K562 (cell line): ENCODE results near the gene SETD7. TPM values are rescaled to one million over a fixed set of nuclear protein-coding genes. Genes with fewer than 3 reads are reported as not detected.

ENCODE experiments used
- ATAC-seq: fragments of 200-7000 bp; cut with Tn5 transposase; 3 replicates; pipeline ENCODE4 v1.9.1; 2020; ENCODE audit warnings: moderate library complexity
- BruUV-seq: library from RNA; stranded (reverse); fragments of 400-500 nt; replicated peaks from 2 replicates; lab custom pipeline; 2021; lab: Mats Ljungman, UMichigan
- CTCF ChIA-PET: fragments of 300-600 bp; formaldehyde crosslinking; extraction: SDS; loops from one replicate; lab custom pipeline; 2021; ENCODE audit warnings: low intra/inter-chr PET ratio; lab: Yijun Ruan, JAX
- POLR2A ChIA-PET: fragments of 300-600, 350-650 bp; sonication (Branson Sonifier 250); formaldehyde crosslinking; extraction: SDS; loops from one replicate; lab custom pipeline; 2021; ENCODE audit warnings: antibody characterized with exemption, inconsistent platforms; lab: Yijun Ruan, JAX
- DNase-seq, 4 experiments: peaks; one replicate each; pipeline versions ENCODE4 v3.0.0 to v3.0.0-alpha.2; 2011 to 2018; ENCODE audit warnings: low spot score in 3 of 4, mixed read lengths in 3 of 4; ENCODE audit errors: extremely low read depth in 1 of 4
- FAIRE-seq: peaks from 2 replicates; lab custom pipeline; 2011; peaks lifted over from hg19 to GRCh38; lab: Jason Lieb, UNC
- H2AFZ ChIP-seq: 2 replicates; pipeline ENCODE4 v1.6.0; 2011; ENCODE audit warnings: low read depth, low read length, control low read depth, inconsistent platforms
- H3K27ac ChIP-seq: fragments of 200-600 bp; 3 replicates; pipeline ENCODE4 v1.8.0; 2011; ENCODE audit warnings: low read depth, mild to moderate bottlenecking, control low read depth, inconsistent platforms, low read length, moderate library complexity, mixed read lengths; ENCODE audit errors: extremely low read depth
- H3K27me3 ChIP-seq, 2 experiments: fragments of 300-600 bp in 1 of 2; 2 replicates in 1 of 2; 3 replicates in 1 of 2; pipeline versions ENCODE4 v1.6.0 to v1.8.0; 2011; ENCODE audit warnings: inconsistent platforms in 2 of 2, low read length in 2 of 2, mild to moderate bottlenecking in 1 of 2, mixed read lengths in 1 of 2, moderate library complexity in 1 of 2; ENCODE audit not compliant: control insufficient read depth in 2 of 2, insufficient read depth in 2 of 2
- H3K36me3 ChIP-seq: fragments of 300-600 bp; 3 replicates; pipeline ENCODE4 v1.8.0; 2011; ENCODE audit warnings: mild to moderate bottlenecking, low read length, inconsistent platforms; ENCODE audit not compliant: control insufficient read depth, insufficient read depth
- H3K4me1 ChIP-seq, 2 experiments: fragments of 200-600 bp in 1 of 2; replicated peaks in 1 of 2; 2 replicates in 1 of 2; 3 replicates in 1 of 2; pipeline versions ENCODE4 v1.5.1 to v1.8.0; 2011; ENCODE audit warnings: inconsistent platforms in 2 of 2, low read length in 2 of 2, mild to moderate bottlenecking in 1 of 2, mixed read lengths in 1 of 2, moderate library complexity in 1 of 2; ENCODE audit not compliant: control insufficient read depth in 2 of 2, insufficient read depth in 2 of 2
- H3K4me2 ChIP-seq: 2 replicates; pipeline ENCODE4 v1.6.1; 2011; ENCODE audit warnings: low read length, control low read depth, inconsistent platforms, mixed read lengths; ENCODE audit not compliant: insufficient read depth
- H3K4me3 ChIP-seq: fragments of 200-600 bp; sonication (generic), shearing (Covaris generic); 2 replicates; pipeline ENCODE4 v1.5.1; 2016; ENCODE audit warnings: control low read depth, inconsistent platforms
- H3K79me2 ChIP-seq: fragments of 200-600 bp; 3 replicates; pipeline ENCODE4 v1.8.0; 2011; ENCODE audit warnings: low read length, inconsistent platforms; ENCODE audit not compliant: control insufficient read depth, insufficient read depth
- H3K9ac ChIP-seq, 2 experiments: 2 replicates each; pipeline versions ENCODE4 v1.6.0 to v1.6.1; 2011; ENCODE audit warnings: low read depth in 2 of 2, low read length in 2 of 2, control low read depth in 1 of 2, inconsistent platforms in 1 of 2, mild to moderate bottlenecking in 1 of 2, mixed read lengths in 1 of 2; ENCODE audit not compliant: insufficient read depth in 1 of 2
- H3K9me1 ChIP-seq: one replicate; pipeline ENCODE4 v1.6.0; 2011; ENCODE audit warnings: inconsistent platforms, mild to moderate bottlenecking, low read length, moderate library complexity; ENCODE audit not compliant: control insufficient read depth, insufficient read depth
- H3K9me3 ChIP-seq: replicated peaks from 2 replicates; pipeline ENCODE4 v1.5.1; 2011; ENCODE audit warnings: low read depth, low read length, inconsistent platforms; ENCODE audit not compliant: control insufficient read depth, insufficient read depth
- H4K20me1 ChIP-seq: replicated peaks from 2 replicates; pipeline ENCODE4 v1.6.1; 2011; ENCODE audit warnings: low read length, inconsistent platforms, mixed read lengths; ENCODE audit not compliant: control insufficient read depth, insufficient read depth
- KLF13 ChIP-seq: fragments of 450-650 bp; IDR thresholded peaks from 2 replicates; pipeline ENCODE4 v1.6.1; 2016; ENCODE audit warnings: missing genetic modification characterization, low read depth, mild to moderate bottlenecking, missing compliant biosample characterization, moderate library complexity, borderline replicate concordance
- L3MBTL2 ChIP-seq: fragments of 450-650 bp; IDR thresholded peaks from 2 replicates; pipeline ENCODE4 v1.6.1; 2016; ENCODE audit warnings: mild to moderate bottlenecking, moderate library complexity
- TOE1 ChIP-seq, 2 experiments: fragments of 450-650 bp in 1 of 2; sonication (generic) in 1 of 2; formaldehyde crosslinking in 1 of 2; IDR thresholded peaks; 2 replicates each; pipeline versions ENCODE4 v1.7.1 to v1.8.0; 2016 to 2022; ENCODE audit warnings: borderline replicate concordance in 2 of 2, mild to moderate bottlenecking in 2 of 2, antibody characterized with exemption in 1 of 2, inconsistent platforms in 1 of 2, low read depth in 1 of 2, missing genetic modification reagents in 1 of 2, moderate library complexity in 1 of 2
- ZNF551 ChIP-seq: fragments of 250-450 bp; sonication (Bioruptor Pico); IDR thresholded peaks from 2 replicates; pipeline ENCODE4 v1.5.0; 2021; ENCODE audit warnings: mild to moderate bottlenecking, moderate library complexity
- WGBS: fragments of 100-300 bp; shearing (Covaris generic); methylation state at CpG from one replicate; pipeline ENCODE4 v1.1.6; 2016; ENCODE audit warnings: low coverage, mixed read lengths; ENCODE audit not compliant: insufficient coverage; ENCODE audit errors: missing lambda C conversion rate; 5-methylcytosine and 5-hydroxymethylcytosine counted together
- in situ Hi-C: fragments of 300-500 bp; cut with MboI; formaldehyde crosslinking; loops from 4 replicates; pipeline ENCODE4 v1.15.0; 2018; ENCODE audit warnings: inconsistent platforms, mixed read lengths
- intact Hi-C: fragments of 100-400 bp; cut with micrococcal nuclease; formaldehyde crosslinking; loops from 2 replicates; pipeline ENCODE4 v1.14.2; 2022
- polyA plus RNA-seq, 8 experiments: library from polyadenylated mRNA; depleted of rRNA in 4 of 8; stranded (reverse) in 5 of 8; unstranded in 3 of 8; fragments of >200 nt; fragmentation: Nextera tagmentation in 2 of 8; fragmentation: Illumina TruSeq in 1 of 8; extraction: Ambion mirVana in 2 of 8; extraction: Trizol in 1 of 8; gene quantifications; 2 replicates each; pipeline versions ENCODE4 v1.2.1 to v1.2.3, GENCODE V29; 2011 to 2014; ENCODE audit warnings: inconsistent platforms in 1 of 8, missing spikeins in 1 of 8
- total RNA-seq, 7 experiments: library from RNA; depleted of rRNA in 6 of 7; stranded (reverse); fragments of >200 nt in 6 of 7; fragmentation: Illumina TruSeq in 2 of 7; extraction: Trizol in 2 of 7; gene quantifications; 2 replicates each; pipeline versions ENCODE4 v1.2.1 to v1.2.3, GENCODE V29; 2011 to 2021; ENCODE audit warnings: low replicate concordance in 1 of 7

The SETD7 gene
- total and polyA plus RNA-seq, 9 of the 15 experiments (the other 6 are each of a cell fraction or from before 2014, with no cell fraction given) = 0.37 to 2.4 (median 1.7) TPM

GRCh38 chr4:139596684-139597279 lies 40.8 kb upstream of the SETD7 start:
- Histone ChIP-seq H2AFZ (no peak overlapping the region), H3K9me1 (no peaks in the 10 kb centered on the region), H3K27me3 (peaks cover 35 to 46% of the 10 kb centered on the region in 2 experiments), H3K27ac (no peak overlapping the region), H3K9ac (no peak overlapping the region), H3K79me2 (no peaks in the 10 kb centered on the region), H3K4me1 (no peaks in the 10 kb centered on the region), H3K4me2 (no peak overlapping the region), H4K20me1 (no peaks in the 10 kb centered on the region), H3K9me3 (no peaks in the 10 kb centered on the region), H3K36me3 (no peaks in the 10 kb centered on the region), H3K4me3 (no peak overlapping the region)
- 0% methylated on average over 4 of the region's 4 CpGs for WGBS
- in situ Hi-C loops = no loop called here
- no TSS peak for BruUV-seq
- TF ChIP-seq KLF13 (tag) (no peak), TOE1 (IDR thresholded peaks at IDR 0.05; ENCODE audit: borderline replicate concordance) (no peak), TOE1 (CRISPR knock-in tag; IDR thresholded peaks at IDR 0.05; ENCODE audit: borderline replicate concordance, low read depth) (no peak), L3MBTL2 (no peak), ZNF551 (CRISPR knock-in tag) (no peak)
- FAIRE-seq (no peak), ATAC-seq (no peak), DNase-seq (no peak)
- POLR2A ChIA-PET = interaction anchor here (1.4 kb wide), 1 partner anchor 40 kb away, joined by 3 read pairs; no protein-coding TSS in a partner anchor
- intact Hi-C loops = no loop called here
- CTCF ChIA-PET = no interaction called here
